K562 (cell line): ENCODE measurements around the gene CCDC77. TPM values are rescaled to one million over a fixed set of nuclear protein-coding genes. Genes with fewer than 3 reads are reported as not detected.

Experiments used
- CBX1 ChIP-seq: sonication (generic); IDR thresholded peaks from 2 replicates; pipeline ENCODE4 v1.6.1; 2016; ENCODE audit warnings: antibody characterized with exemption, low read depth, mild to moderate bottlenecking
- polyA plus RNA-seq, 8 experiments: library from polyadenylated mRNA; depleted of rRNA in 4 of 8; stranded (reverse) in 5 of 8; unstranded in 3 of 8; fragments of >200 nt; fragmentation: Nextera tagmentation in 2 of 8; fragmentation: Illumina TruSeq in 1 of 8; extraction: Ambion mirVana in 2 of 8; extraction: Trizol in 1 of 8; gene quantifications; 2 replicates each; pipeline versions ENCODE4 v1.2.1 to v1.2.3, GENCODE V29; 2011 to 2014; ENCODE audit warnings: inconsistent platforms in 1 of 8, missing spikeins in 1 of 8
- total RNA-seq, 7 experiments: library from RNA; depleted of rRNA in 6 of 7; stranded (reverse); fragments of >200 nt in 6 of 7; fragmentation: Illumina TruSeq in 2 of 7; extraction: Trizol in 2 of 7; gene quantifications; 2 replicates each; pipeline versions ENCODE4 v1.2.1 to v1.2.3, GENCODE V29; 2011 to 2021; ENCODE audit warnings: low replicate concordance in 1 of 7
- TF ChIP-seq, protein P1 (sequence below): sonication (generic); formaldehyde crosslinking; IDR thresholded peaks from 2 replicates; pipeline ENCODE4 v1.8.0; 2023; ENCODE audit warnings: missing genetic modification reagents, mild to moderate bottlenecking, borderline replicate concordance
- TF ChIP-seq, protein P2 (sequence below): sonication (generic); IDR thresholded peaks from 2 replicates; pipeline ENCODE4 v1.6.1; 2016

Gene CCDC77
- total and polyA plus RNA-seq, 9 of the 15 experiments (the other 6 are each of a cell fraction or from before 2014, with no cell fraction given): 10.5 to 26.5 (median 17.8) TPM

DNA sequence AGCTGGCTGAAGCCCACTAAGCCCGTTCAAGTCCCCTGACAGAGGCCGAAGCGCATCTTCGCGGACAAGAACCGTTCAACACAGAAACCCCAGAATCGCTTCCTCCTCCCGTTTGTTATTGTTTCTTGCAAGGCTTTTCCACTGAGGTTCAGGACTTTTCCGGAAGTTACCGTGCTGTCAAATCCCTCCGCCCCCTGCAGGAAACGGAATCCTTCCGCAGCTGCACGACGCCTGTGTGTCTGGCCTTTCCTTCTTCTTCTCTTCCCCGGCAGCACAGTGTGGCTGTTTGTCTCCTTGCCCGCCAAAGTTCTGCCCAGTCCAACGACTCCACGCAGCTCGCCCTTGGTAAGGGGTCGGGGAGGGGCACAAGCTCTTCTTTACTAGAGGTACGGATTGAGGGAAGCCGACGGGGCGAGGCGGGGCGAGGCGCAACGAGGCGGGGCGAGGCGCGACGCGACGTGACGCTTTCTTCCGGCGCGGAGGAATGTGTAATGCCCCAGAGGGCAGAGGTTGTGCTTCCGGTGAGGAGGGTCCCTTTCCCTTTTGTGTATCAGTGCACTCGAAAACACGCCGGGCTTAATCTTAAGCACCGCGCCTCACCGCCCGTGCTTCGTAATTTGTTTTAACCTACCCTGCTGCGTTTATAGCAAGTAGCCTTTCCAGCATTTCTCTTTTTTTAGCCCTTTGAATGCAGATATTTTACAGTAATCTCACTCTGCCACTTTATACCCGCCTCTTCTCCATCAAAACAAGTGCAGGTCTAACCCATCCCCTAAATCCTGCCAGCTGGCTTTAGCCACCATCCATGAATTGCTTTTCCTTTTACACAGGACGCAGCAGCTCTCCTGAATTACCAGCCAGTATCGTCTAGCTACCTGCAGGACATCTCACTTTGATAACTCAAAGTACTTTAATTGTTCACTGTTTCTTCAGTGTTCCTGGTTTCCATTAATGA, 12.0 kb upstream of the CCDC77 start, which contains the start of gene KDM5A (continued):
- TF ChIP-seq, protein P1, sequence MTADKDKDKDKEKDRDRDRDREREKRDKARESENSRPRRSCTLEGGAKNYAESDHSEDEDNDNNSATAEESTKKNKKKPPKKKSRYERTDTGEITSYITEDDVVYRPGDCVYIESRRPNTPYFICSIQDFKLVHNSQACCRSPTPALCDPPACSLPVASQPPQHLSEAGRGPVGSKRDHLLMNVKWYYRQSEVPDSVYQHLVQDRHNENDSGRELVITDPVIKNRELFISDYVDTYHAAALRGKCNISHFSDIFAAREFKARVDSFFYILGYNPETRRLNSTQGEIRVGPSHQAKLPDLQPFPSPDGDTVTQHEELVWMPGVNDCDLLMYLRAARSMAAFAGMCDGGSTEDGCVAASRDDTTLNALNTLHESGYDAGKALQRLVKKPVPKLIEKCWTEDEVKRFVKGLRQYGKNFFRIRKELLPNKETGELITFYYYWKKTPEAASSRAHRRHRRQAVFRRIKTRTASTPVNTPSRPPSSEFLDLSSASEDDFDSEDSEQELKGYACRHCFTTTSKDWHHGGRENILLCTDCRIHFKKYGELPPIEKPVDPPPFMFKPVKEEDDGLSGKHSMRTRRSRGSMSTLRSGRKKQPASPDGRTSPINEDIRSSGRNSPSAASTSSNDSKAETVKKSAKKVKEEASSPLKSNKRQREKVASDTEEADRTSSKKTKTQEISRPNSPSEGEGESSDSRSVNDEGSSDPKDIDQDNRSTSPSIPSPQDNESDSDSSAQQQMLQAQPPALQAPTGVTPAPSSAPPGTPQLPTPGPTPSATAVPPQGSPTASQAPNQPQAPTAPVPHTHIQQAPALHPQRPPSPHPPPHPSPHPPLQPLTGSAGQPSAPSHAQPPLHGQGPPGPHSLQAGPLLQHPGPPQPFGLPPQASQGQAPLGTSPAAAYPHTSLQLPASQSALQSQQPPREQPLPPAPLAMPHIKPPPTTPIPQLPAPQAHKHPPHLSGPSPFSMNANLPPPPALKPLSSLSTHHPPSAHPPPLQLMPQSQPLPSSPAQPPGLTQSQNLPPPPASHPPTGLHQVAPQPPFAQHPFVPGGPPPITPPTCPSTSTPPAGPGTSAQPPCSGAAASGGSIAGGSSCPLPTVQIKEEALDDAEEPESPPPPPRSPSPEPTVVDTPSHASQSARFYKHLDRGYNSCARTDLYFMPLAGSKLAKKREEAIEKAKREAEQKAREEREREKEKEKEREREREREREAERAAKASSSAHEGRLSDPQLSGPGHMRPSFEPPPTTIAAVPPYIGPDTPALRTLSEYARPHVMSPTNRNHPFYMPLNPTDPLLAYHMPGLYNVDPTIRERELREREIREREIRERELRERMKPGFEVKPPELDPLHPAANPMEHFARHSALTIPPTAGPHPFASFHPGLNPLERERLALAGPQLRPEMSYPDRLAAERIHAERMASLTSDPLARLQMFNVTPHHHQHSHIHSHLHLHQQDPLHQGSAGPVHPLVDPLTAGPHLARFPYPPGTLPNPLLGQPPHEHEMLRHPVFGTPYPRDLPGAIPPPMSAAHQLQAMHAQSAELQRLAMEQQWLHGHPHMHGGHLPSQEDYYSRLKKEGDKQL: 0 out of 2 replicates have a peak, but pooled peaks have one; percentile 21
- TF ChIP-seq, protein P2, sequence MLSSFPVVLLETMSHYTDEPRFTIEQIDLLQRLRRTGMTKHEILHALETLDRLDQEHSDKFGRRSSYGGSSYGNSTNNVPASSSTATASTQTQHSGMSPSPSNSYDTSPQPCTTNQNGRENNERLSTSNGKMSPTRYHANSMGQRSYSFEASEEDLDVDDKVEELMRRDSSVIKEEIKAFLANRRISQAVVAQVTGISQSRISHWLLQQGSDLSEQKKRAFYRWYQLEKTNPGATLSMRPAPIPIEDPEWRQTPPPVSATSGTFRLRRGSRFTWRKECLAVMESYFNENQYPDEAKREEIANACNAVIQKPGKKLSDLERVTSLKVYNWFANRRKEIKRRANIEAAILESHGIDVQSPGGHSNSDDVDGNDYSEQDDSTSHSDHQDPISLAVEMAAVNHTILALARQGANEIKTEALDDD: no peak
- no peak for TF ChIP-seq CBX1
